ENCODE data around the gene CYSTM1.
"Not testable (repeated sequence)": the region's sequence is repeated elsewhere in the genome, so short reads cannot be mapped to it uniquely, and the experiment has no call there.

The CYSTM1 gene

GRCh38 chr5:140197023-140197422 lies 22.0 kb downstream of the CYSTM1 start:
- no peak for TF ChIP-seq ZNF274 (IDR thresholded peaks at IDR 0.05; ENCODE audit: low read length)
- no peak for TF ChIP-seq ZNF274 (tag by site-specific recombination; IDR thresholded peaks at IDR 0.05; ENCODE audit: borderline replicate concordance)
- TF ChIP-seq ZNF707 (tag by site-specific recombination; IDR thresholded peaks at IDR 0.05): no peak
- no peak for TF ChIP-seq ZNF549 (tag by site-specific recombination; IDR thresholded peaks at IDR 0.05)
- no peak for TF ChIP-seq ZNF623 (tag by site-specific recombination; IDR thresholded peaks at IDR 0.05)
- no peak for TF ChIP-seq ZNF132 (tag by site-specific recombination; IDR thresholded peaks at IDR 0.05; ENCODE audit: borderline replicate concordance)
- TF ChIP-seq ZNF146 (tag by site-specific recombination; IDR thresholded peaks at IDR 0.05): no peak
- no peak for TF ChIP-seq ZNF280C (tag by site-specific recombination; IDR thresholded peaks at IDR 0.05)
- no peak for TF ChIP-seq ZNF701 (tag by site-specific recombination; IDR thresholded peaks at IDR 0.05)
- no peak for TF ChIP-seq ZNF621 (tag by site-specific recombination; IDR thresholded peaks at IDR 0.05)
- TF ChIP-seq ZNF280D (tag by site-specific recombination; IDR thresholded peaks at IDR 0.05): no peak
- TF ChIP-seq ZNF571 (tag by site-specific recombination; IDR thresholded peaks at IDR 0.05): no peak
- TF ChIP-seq IKZF3 (tag by site-specific recombination; IDR thresholded peaks at IDR 0.05): no peak
- TF ChIP-seq PRDM4 (tag by site-specific recombination; IDR thresholded peaks at IDR 0.05): no peak
- no peak for TF ChIP-seq ZNF658 (tag by site-specific recombination; IDR thresholded peaks at IDR 0.05)
- TF ChIP-seq ZSCAN18 (tag by site-specific recombination; IDR thresholded peaks at IDR 0.05): no peak
- ChIA-PET CTCF (interaction anchor here (0.6 to 1.4 kb wide), 3 partner anchors 9 to 338 kb away, joined by 3 read pairs; no protein-coding TSS in a partner anchor), POLR2A (no interaction called here)

GRCh38 chr5:140198915-140199314 lies 23.9 kb downstream of the CYSTM1 start:
- H3K4me3 ChIP-seq (ENCODE audit: low read depth, low read length); POLR2A ChIA-PET; H3K4me1 ChIP-seq (ENCODE audit: control insufficient read depth, insufficient read depth, low read length); H3K9me3 ChIP-seq (ENCODE audit: control insufficient read depth, insufficient read depth, low read depth, low read length); CTCF ChIA-PET; H3K36me3 ChIP-seq (ENCODE audit: control insufficient read depth in 2 of 2, insufficient read depth in 1 of 2, low read length in 2 of 2); H3K27ac ChIP-seq (ENCODE audit: extremely low read depth, low read depth, low read length): not testable (repeated sequence)
- TF ChIP-seq ZNF146 (tag by site-specific recombination; IDR thresholded peaks at IDR 0.05) (peak; percentile 100), ZNF580 (tag by site-specific recombination; IDR thresholded peaks at IDR 0.05) (peak; percentile 83; the same call in 1 of the 2 replicates)

More at GRCh38 chr5:140197023-140197422, 22.0 kb downstream of the CYSTM1 start:
- peaks cover 0 to 10% of the 10 kb centered on the region in 2 experiments; a peak in 2 of 3 replicates for H3K36me3 ChIP-seq (ENCODE audit: control insufficient read depth in 2 of 2, insufficient read depth in 1 of 2, low read length in 2 of 2)
- no peak overlapping the region for H3K27ac ChIP-seq (ENCODE audit: extremely low read depth, low read depth, low read length)
- H3K9me3 ChIP-seq (ENCODE audit: control insufficient read depth, insufficient read depth, low read depth, low read length): no peaks in the 10 kb centered on the region
- no peaks in the 10 kb centered on the region for H3K4me1 ChIP-seq (ENCODE audit: control insufficient read depth, insufficient read depth, low read length)
- H3K4me3 ChIP-seq (ENCODE audit: low read depth, low read length): no peak overlapping the region
